Suprapubic skin (tissue), 4 donors: ENCODE results near the gene RSRC1.

Experiments
- CTCF ChIP-seq, 2 donors: fragments of 200-600 bp in 1 of 2; fragments of 450-650 bp in 1 of 2; sonication (generic) in 1 of 2; IDR thresholded peaks; one replicate each; pipeline ENCODE4 v1.5.1; 2016 to 2019; ENCODE audit warnings: antibody characterized with exemption in 2 of 2, mild to moderate bottlenecking in 1 of 2, moderate library complexity in 1 of 2
- POLR2A ChIP-seq, 2 donors: fragments of 450-650 bp; IDR thresholded peaks; one replicate each; pipeline ENCODE4 v1.6.1; 2017; ENCODE audit warnings: antibody characterized with exemption in 2 of 2, mild to moderate bottlenecking in 2 of 2, moderate library complexity in 2 of 2
- POLR2AphosphoS5 ChIP-seq, 3 donors: sonication (generic); formaldehyde crosslinking; IDR thresholded peaks; one replicate each; pipeline ENCODE4 v1.6.1; 2017; ENCODE audit warnings: antibody characterized with exemption in 3 of 3

GRCh38 chr3:158152186-158152585 lies 42.3 kb downstream of the RSRC1 start:
- TF ChIP-seq POLR2AphosphoS5 (IDR thresholded peaks at IDR 0.05) = no peak
- no peak for TF ChIP-seq POLR2A (IDR thresholded peaks at IDR 0.05)
- no peak for TF ChIP-seq CTCF (IDR thresholded peaks at IDR 0.05)
